Adrenal gland (tissue), 12 donors: ENCODE results near the gene DCXR. TPM values are rescaled to one million over a fixed set of nuclear protein-coding genes. Genes with fewer than 3 reads are reported as not detected.

Experiments
- DNase-seq, 7 donors: peaks; one replicate each; pipeline ENCODE4 v3.0.0-alpha.2; 2019 to 2020
- H3K27ac ChIP-seq, 5 donors: fragments of 200-600 bp; sonication (generic) in 4 of 5; 1 replicate in 3 of 5; 2 replicates in 2 of 5; pipeline versions ENCODE4 v1.5.1 to v1.8.0; 2016 to 2020; ENCODE audit warnings: mild to moderate bottlenecking in 1 of 5
- H3K27me3 ChIP-seq: fragments of 200-600 bp; 2 replicates; pipeline ENCODE4 v1.8.0; 2021
- H3K36me3 ChIP-seq, 2 donors: fragments of 200-600 bp; replicated peaks in 1 of 2; 1 replicate in 1 of 2; 2 replicates in 1 of 2; pipeline versions ENCODE4 v1.5.1 to v1.8.0; 2018 to 2022
- H3K4me1 ChIP-seq, 2 donors: fragments of 200-600 bp; replicated peaks in 1 of 2; 1 replicate in 1 of 2; 2 replicates in 1 of 2; pipeline versions ENCODE4 v1.5.1 to v1.8.0; 2018 to 2021
- H3K4me3 ChIP-seq, 4 donors: fragments of 200-600 bp; sonication (generic) in 3 of 4; one replicate each; pipeline ENCODE4 v1.5.1; 2016 to 2018
- H3K9me3 ChIP-seq, 3 donors: fragments of 200-600 bp; sonication (generic) in 1 of 3; replicated peaks in 1 of 3; 1 replicate in 2 of 3; 2 replicates in 1 of 3; pipeline versions ENCODE4 v1.5.1 to v1.8.0; 2016 to 2021
- CTCF ChIP-seq, 6 experiments: fragments of 450-650 bp in 4 of 6; fragments of 200-600 bp in 2 of 6; sonication (generic) in 1 of 6; IDR thresholded peaks; 1 replicate in 5 of 6; 2 replicates in 1 of 6; pipeline versions ENCODE4 v1.5.1 to v1.8.0; 2016 to 2021; ENCODE audit warnings: antibody characterized with exemption in 6 of 6, mild to moderate bottlenecking in 2 of 6, moderate library complexity in 1 of 6
- POLR2A ChIP-seq, 2 donors: fragments of 450-650 bp; IDR thresholded peaks; one replicate each; pipeline ENCODE4 v1.6.1; 2017; ENCODE audit warnings: antibody characterized with exemption in 2 of 2, mild to moderate bottlenecking in 2 of 2, moderate library complexity in 1 of 2
- WGBS, 4 donors: extraction: QIAGEN DNeasy Blood & Tissue Kit in 2 of 4; methylation state at CpG; one replicate each; pipeline versions ENCODE4 v1.1.5 to v1.1.7; 2013 to 2017; 5-methylcytosine and 5-hydroxymethylcytosine counted together
- intact Hi-C, 2 donors: fragments of 100-400 bp; cut with DNase I; formaldehyde crosslinking; loops; one replicate each; pipeline versions ENCODE4 v1.14.1 to v1.15.0; 2022 to 2023
- polyA plus RNA-seq, 3 donors: library from polyadenylated mRNA; stranded (reverse); fragments of 200-250 nt in 2 of 3; fragments of 350-450 nt in 1 of 3; fragmentation: Illumina TruSeq in 1 of 3; extraction: RNeasy Lipid Tissue Mini Kit (QIAGEN cat#74804) in 1 of 3; gene quantifications; one replicate each; pipeline ENCODE4 v1.2.3, GENCODE V29; 2013 to 2014
- total RNA-seq, 9 donors: library from RNA; depleted of rRNA in 4 of 9; stranded (reverse); fragments of >200 nt in 4 of 9; fragments of 120-200 nt in 1 of 9; fragmentation: NEBNext Ultra II Directional in 1 of 9; extraction: Animal tissue kit (Norgen Biotek cat#: 25700) in 1 of 9; gene quantifications; one replicate each; pipeline versions ENCODE4 v1.1.0 to v1.2.4, GENCODE V29; 2013 to 2023
- donor health status: healthy with polysubstance abuse.
- donor health status: Bipolar disorder and iron deficiency.
- donor health status: DM: yes; HTN: yes; CAD: no.
- donor health status: DM: no; HTN: no; CAD: no.
- donor health status: DM: no; HTN: no; CAD: no.
- donor health status: DM: yes; HTN: yes; CAD: no.

Gene DCXR
- total and polyA plus RNA-seq, 12 donors, result 66.9 to 183 (median 104) TPM

GRCh38 chr17:82035956-82036633 is 1.4 kb downstream of the DCXR start:
- TF ChIP-seq CTCF (IDR thresholded peaks at IDR 0.05), result no peak
- TF ChIP-seq POLR2A (IDR thresholded peaks at IDR 0.05), result no peak
- no peaks in the 10 kb centered on the region for H3K36me3 ChIP-seq
- intact Hi-C loops, result loop anchor here in 1 of 2 donors (10.0 kb wide), 1 partner anchor 279 kb away; the partner anchor contains the start of gene CD7
- H3K4me3 ChIP-seq, result peak overlapping the region in 1 of 4 donors; percentile 69
- no peaks in the 10 kb centered on the region for H3K27me3 ChIP-seq
- 76 to 87% (median 81%) methylated on average over 5 to 20 of the region's 20 CpGs for WGBS, 4 donors
- DNase-seq, result peak in 3 of 7 donors; percentile 50 to 68 (median 65)
- H3K9me3 ChIP-seq, result no peaks in the 10 kb centered on the region
- peaks cover 14 to 19% of the 10 kb centered on the region in 2 donors for H3K4me1 ChIP-seq
- H3K27ac ChIP-seq, result peak overlapping the region in 1 of 5 donors; percentile 99

DNA sequence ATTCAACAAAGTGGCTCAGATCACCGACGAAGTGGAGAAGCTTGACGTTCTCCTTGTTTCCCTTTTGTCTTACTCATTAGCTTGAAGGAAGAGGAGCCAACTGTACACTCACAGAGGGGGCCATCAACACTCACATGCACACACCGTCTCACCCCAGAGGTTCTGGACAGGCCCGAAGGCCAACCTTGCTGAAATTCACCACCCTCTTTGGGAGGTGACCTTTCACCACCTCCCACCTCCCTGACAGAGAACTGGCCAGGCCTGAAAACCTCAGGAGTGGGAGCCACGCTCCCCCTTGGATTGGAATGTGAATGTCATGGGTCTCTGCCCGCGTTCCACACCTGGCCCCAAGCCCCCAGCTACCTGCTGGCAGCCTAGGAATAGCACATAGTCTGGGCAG is 2.0 kb downstream of the DCXR start:
- TF ChIP-seq POLR2A (IDR thresholded peaks at IDR 0.05) (no peak), CTCF (IDR thresholded peaks at IDR 0.05) (no peak)
- WGBS, 4 donors, result 89 to 98% (median 95%) methylated on average over 5 to 8 of the region's 8 CpGs
- DNase-seq, result no peak
- H3K27ac ChIP-seq, result no peak overlapping the region
- intact Hi-C loops, result loop anchor here in 1 of 2 donors (10.0 kb wide), 1 partner anchor 279 kb away; the partner anchor contains the start of gene CD7
- H3K4me1 ChIP-seq, result peaks cover 14 to 19% of the 10 kb centered on the region in 2 donors
- H3K9me3 ChIP-seq, result no peaks in the 10 kb centered on the region
- H3K4me3 ChIP-seq, result no peak overlapping the region
- no peaks in the 10 kb centered on the region for H3K27me3 ChIP-seq
- H3K36me3 ChIP-seq, result no peaks in the 10 kb centered on the region

DNA sequence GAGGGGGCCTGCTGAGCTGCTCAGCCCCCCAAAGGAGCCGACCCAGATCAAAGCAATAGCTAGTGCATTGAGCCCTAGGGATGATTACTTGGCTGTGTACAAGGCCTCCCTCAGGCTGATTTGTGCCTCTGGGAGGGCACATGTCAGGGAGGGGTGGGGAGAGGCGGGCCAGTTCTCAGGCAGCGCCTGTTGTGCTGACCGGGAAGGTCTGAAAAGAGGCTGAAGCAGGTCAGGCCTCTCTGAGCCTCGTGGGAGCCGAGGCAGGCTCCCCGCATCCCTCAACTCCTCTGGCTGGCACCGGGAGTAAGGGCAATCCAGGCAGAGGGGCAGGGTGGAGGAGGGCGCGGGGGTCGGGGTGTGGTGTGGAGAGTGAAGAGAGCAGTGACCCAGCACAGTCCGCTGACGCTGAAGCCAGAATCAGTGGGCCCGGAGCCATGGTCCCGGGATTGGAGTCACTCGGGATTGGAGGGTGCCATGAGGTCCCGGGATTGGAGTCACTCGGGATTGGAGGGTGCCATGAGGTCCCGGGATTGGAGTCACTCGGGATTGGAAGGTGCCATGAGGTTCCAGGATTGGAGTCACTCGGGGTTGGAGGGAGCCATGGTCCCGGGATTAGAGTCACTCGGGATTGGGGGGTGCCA is 3.0 kb downstream of the DCXR start:
- intact Hi-C loops, result loop anchor here in 1 of 2 donors (10.0 kb wide), 1 partner anchor 280 kb away; the partner anchor contains the start of gene CD7
- TF ChIP-seq CTCF (IDR thresholded peaks at IDR 0.05), result no peak
- no peak for TF ChIP-seq POLR2A (IDR thresholded peaks at IDR 0.05)
- H3K27ac ChIP-seq, result no peak overlapping the region
- peaks cover 14 to 24% of the 10 kb centered on the region in 2 donors for H3K4me1 ChIP-seq
- WGBS, 4 donors, result 82 to 90% (median 89%) methylated on average over 22 to 23 of the region's 23 CpGs
- no peak for DNase-seq
- H3K36me3 ChIP-seq, result no peaks in the 10 kb centered on the region
- H3K4me3 ChIP-seq, result no peak overlapping the region
- no peaks in the 10 kb centered on the region for H3K27me3 ChIP-seq
- no peaks in the 10 kb centered on the region for H3K9me3 ChIP-seq

- DNase-seq, result no peak
- Histone ChIP-seq H3K27me3 (no peaks in the 10 kb centered on the region), H3K9me3 (no peaks in the 10 kb centered on the region), H3K4me1 (peaks cover 14 to 24% of the 10 kb centered on the region in 2 donors), H3K36me3 (no peaks in the 10 kb centered on the region), H3K4me3 (no peak overlapping the region), H3K27ac (no peak overlapping the region)
- 91 to 94% (median 93%) methylated on average over 13 to 38 of the region's 38 CpGs for WGBS, 4 donors
- TF ChIP-seq CTCF (IDR thresholded peaks at IDR 0.05) (no peak), POLR2A (IDR thresholded peaks at IDR 0.05) (no peak)
- intact Hi-C loops, result loop anchor here in 1 of 2 donors (10.0 kb wide), 1 partner anchor 281 kb away; the partner anchor contains the start of gene CD7
These were observed 4.0 kb downstream of the DCXR start for GRCh38 chr17:82033359-82034085.
